Esophagus squamous epithelium (tissue), 5 donors: ENCODE measurements around the gene PRKACA. TPM values are rescaled to one million over a fixed set of nuclear protein-coding genes. Genes with fewer than 3 reads are reported as not detected.
"Not testable (repeated sequence)": the region's sequence is repeated elsewhere in the genome, so short reads cannot be mapped to it uniquely, and the experiment has no call there.

Source experiments
- DNase-seq: peaks from one replicate; lab custom pipeline; 2025; lab: John Stamatoyannopoulos, UW
- H3K27ac ChIP-seq, 4 donors: fragments of 200-600 bp; sonication (generic); one replicate each; pipeline ENCODE4 v1.5.1; 2016 to 2019; ENCODE audit warnings: mild to moderate bottlenecking in 1 of 4
- H3K27me3 ChIP-seq, 4 donors: fragments of 200-600 bp; sonication (generic); 1 replicate in 3 of 4; 2 replicates in 1 of 4; pipeline versions ENCODE4 v1.5.1 to v1.6.0; 2017 to 2021; ENCODE audit warnings: antibody characterized with exemption in 1 of 4
- H3K36me3 ChIP-seq, 3 donors: fragments of 200-600 bp; sonication (generic); one replicate each; pipeline ENCODE4 v1.5.1; 2016 to 2019
- H3K4me1 ChIP-seq, 3 donors: fragments of 200-600 bp; sonication (generic); one replicate each; pipeline ENCODE4 v1.5.1; 2017 to 2019
- H3K4me3 ChIP-seq, 4 donors: fragments of 200-600 bp; sonication (generic); 1 replicate in 3 of 4; 2 replicates in 1 of 4; pipeline ENCODE4 v1.5.1; 2016 to 2019; ENCODE audit warnings: mild to moderate bottlenecking in 2 of 4, moderate library complexity in 1 of 4
- H3K9me3 ChIP-seq, 3 donors: fragments of 200-600 bp; sonication (generic); one replicate each; pipeline ENCODE4 v1.5.1; 2016 to 2019
- POLR2A ChIP-seq, 4 donors: fragments of 450-650 bp; IDR thresholded peaks; one replicate each; pipeline ENCODE4 v1.6.1; 2017; ENCODE audit warnings: antibody characterized with exemption in 4 of 4, mild to moderate bottlenecking in 4 of 4, moderate library complexity in 3 of 4
- WGBS, 2 donors: methylation state at CpG; one replicate each; pipeline ENCODE4 v1.1.5; 2018; 5-methylcytosine and 5-hydroxymethylcytosine counted together
- intact Hi-C: fragments of 100-400 bp; cut with DNase I; formaldehyde crosslinking; loops from one replicate; pipeline ENCODE4 v1.15.0; 2022
- total RNA-seq, 4 donors: library from RNA; depleted of rRNA; stranded (reverse); fragments of >200 nt; gene quantifications; one replicate each; pipeline ENCODE4 v1.1.0, GENCODE V29; 2016
- TF ChIP-seq, protein P1 (sequence below), 6 experiments: fragments of 450-650 bp in 4 of 6; fragments of 200-600 bp in 2 of 6; sonication (generic) in 2 of 6; IDR thresholded peaks; one replicate each; pipeline ENCODE4 v1.5.1; 2016 to 2019; ENCODE audit warnings: antibody characterized with exemption in 6 of 6, mild to moderate bottlenecking in 4 of 6, moderate library complexity in 4 of 6
- donor health status: DM: yes; HTN: yes; CAD: no.

Gene PRKACA
- total RNA-seq, 4 donors from 2014 or later, result 28.6 to 42.8 (median 37.0) TPM

DNA sequence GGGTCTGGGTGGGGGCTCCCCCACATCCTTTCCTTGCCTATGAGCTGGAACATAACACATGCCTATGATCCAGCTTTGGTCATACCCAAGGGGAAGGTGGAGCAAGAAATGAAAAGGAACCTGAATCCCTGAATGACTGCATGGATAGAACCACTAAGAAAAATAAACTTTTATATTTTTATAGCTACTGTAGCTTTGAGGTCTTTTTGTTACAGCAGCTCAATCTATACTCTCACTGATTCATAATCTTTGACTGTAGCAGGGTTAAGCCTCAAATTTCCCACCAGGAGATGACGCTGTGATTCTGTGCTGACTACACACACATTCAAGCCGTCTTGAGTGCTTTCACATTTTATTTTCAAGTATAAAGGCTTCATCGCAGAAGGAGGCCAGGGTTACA is 64.5 kb downstream of the PRKACA start:
- Histone ChIP-seq H3K4me3 (no peak overlapping the region), H3K9me3 (no peaks in the 10 kb centered on the region), H3K4me1 (peaks cover 5 to 14% (median 6%) of the 10 kb centered on the region in 3 donors), H3K27ac (no peak overlapping the region), H3K27me3 (peaks cover 0 to 18% (median 0%) of the 10 kb centered on the region in 4 donors), H3K36me3 (peaks cover 0 to 20% (median 0%) of the 10 kb centered on the region in 3 donors)
- WGBS, 2 donors, result 90 to 93% methylated on average over 3 of the region's 3 CpGs
- DNase-seq, result no peak
- intact Hi-C loops, result no loop called here
- TF ChIP-seq POLR2A (IDR thresholded peaks at IDR 0.05), result no peak
- TF ChIP-seq, protein P1, sequence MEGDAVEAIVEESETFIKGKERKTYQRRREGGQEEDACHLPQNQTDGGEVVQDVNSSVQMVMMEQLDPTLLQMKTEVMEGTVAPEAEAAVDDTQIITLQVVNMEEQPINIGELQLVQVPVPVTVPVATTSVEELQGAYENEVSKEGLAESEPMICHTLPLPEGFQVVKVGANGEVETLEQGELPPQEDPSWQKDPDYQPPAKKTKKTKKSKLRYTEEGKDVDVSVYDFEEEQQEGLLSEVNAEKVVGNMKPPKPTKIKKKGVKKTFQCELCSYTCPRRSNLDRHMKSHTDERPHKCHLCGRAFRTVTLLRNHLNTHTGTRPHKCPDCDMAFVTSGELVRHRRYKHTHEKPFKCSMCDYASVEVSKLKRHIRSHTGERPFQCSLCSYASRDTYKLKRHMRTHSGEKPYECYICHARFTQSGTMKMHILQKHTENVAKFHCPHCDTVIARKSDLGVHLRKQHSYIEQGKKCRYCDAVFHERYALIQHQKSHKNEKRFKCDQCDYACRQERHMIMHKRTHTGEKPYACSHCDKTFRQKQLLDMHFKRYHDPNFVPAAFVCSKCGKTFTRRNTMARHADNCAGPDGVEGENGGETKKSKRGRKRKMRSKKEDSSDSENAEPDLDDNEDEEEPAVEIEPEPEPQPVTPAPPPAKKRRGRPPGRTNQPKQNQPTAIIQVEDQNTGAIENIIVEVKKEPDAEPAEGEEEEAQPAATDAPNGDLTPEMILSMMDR (IDR thresholded peaks at IDR 0.05), result no peak

DNA sequence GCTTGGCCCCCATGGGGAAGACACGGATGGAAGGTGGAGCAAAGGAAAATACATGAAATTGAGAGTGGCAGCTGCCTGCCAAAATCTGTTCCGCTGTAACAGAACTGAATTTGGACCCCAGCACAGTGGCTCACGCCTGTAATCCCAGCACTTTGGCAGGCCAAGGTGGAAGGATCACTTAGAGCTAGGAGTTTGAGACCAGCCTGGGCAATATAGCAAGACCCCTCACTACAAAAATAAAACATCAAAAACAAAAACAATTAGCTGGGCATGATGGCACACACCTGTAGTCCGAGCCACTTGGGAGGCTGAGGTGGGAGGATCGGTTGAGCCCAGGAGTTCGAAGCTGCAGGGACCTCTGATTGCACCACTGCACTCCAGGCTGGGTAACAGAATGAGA is 65.1 kb downstream of the PRKACA start:
- Histone ChIP-seq H3K36me3 (peaks cover 0 to 20% (median 0%) of the 10 kb centered on the region in 3 donors), H3K4me1 (peaks cover 0 to 8% (median under 1%) of the 10 kb centered on the region in 3 donors), H3K9me3 (no peaks in the 10 kb centered on the region), H3K27me3 (peaks cover 0 to 12% (median 0%) of the 10 kb centered on the region in 4 donors), H3K27ac (no peak overlapping the region), H3K4me3 (no peak overlapping the region)
- 75 to 93% methylated on average over 6 of the region's 6 CpGs for WGBS, 2 donors
- DNase-seq, result no peak
- TF ChIP-seq, protein P1 (IDR thresholded peaks at IDR 0.05), result no peak
- no peak for TF ChIP-seq POLR2A (IDR thresholded peaks at IDR 0.05)
- intact Hi-C loops, result no loop called here

DNA sequence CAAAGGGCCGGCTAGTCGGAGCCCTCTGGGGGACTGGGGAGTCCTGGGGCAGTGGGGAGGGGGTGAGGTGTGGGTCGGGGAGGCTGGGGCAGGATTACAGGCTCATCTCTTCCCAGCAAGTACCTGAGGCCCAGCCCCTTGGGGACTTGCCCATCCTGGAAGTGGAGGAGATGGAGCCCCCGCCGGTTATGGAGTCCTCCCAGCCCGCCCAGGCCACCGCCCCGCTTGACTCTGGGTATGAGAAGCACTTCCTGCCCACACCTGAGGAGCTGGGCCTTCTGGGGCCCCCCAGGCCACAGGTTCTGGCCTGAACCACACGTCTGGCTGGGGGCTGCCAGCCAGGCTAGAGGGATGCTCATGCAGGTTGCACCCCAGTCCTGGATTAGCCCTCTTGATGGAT is 65.6 kb downstream of the PRKACA start:
- Histone ChIP-seq H3K27ac (no peak overlapping the region), H3K4me1 (peaks cover 0 to 3% (median 0%) of the 10 kb centered on the region in 3 donors), H3K4me3 (no peak overlapping the region), H3K9me3 (no peaks in the 10 kb centered on the region), H3K36me3 (peaks cover 0 to 20% (median 0%) of the 10 kb centered on the region in 3 donors), H3K27me3 (peaks cover 0 to 7% (median 0%) of the 10 kb centered on the region in 4 donors)
- intact Hi-C loops, result no loop called here
- no CpG with 5 or more reads among the region's 9 CpGs for WGBS, 2 donors
- DNase-seq, result no peak
- TF ChIP-seq, protein P1 (IDR thresholded peaks at IDR 0.05), result no peak
- no peak for TF ChIP-seq POLR2A (IDR thresholded peaks at IDR 0.05)

DNA sequence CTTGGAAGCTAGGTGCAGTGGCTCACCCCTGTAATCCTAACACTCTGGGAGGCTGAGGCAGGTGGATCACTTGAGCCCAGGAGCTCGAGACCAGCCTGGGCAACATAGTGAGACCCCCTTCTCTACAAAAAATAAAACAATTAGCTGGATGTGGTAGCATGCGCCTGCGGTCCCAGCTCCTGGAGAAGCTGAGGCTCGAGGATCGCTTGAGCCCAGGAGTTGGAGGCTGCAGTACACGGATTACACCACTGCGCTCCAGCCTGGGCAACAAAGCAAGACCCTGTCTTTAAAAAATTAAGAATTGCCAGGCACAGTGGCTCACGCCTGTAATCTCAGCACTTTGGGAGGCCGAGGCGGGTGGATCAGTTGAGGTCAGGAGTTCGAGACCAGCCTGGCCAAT is 66.6 kb downstream of the PRKACA start:
- H3K4me1 ChIP-seq, DNase-seq, H3K27ac ChIP-seq, H3K27me3 ChIP-seq, H3K4me3 ChIP-seq, H3K9me3 ChIP-seq, intact Hi-C loops: not testable (repeated sequence)
- WGBS, 2 donors, result 90 to 94% methylated on average over 8 to 9 of the region's 11 CpGs
- peaks cover 0 to 20% (median 0%) of the 10 kb centered on the region in 3 donors for H3K36me3 ChIP-seq

DNA sequence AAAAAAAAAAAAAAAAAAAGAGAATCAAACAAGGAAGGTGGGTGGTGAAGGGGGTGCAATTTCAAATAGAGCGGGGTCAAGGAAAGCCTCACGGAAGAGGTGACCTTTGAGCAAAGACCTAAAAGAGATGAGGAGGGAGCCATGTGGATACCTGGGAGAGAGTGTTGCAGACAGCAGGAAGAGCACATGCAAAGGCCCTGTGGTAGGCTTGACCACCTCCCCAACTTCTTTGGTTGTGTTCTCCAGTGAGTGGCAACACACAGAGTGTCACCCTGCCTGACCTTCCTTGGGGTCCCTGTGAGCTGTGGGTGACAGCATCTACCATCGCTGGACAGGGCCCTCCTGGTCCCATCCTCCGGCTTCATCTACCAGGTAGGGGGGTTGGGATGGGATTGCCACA is 67.0 kb downstream of the PRKACA start:
- 94 to 100% methylated on average over 2 to 4 of the region's 4 CpGs for WGBS, 2 donors
- no peak for DNase-seq
- no peaks in the 10 kb centered on the region for H3K4me1 ChIP-seq
- intact Hi-C loops, result no loop called here
- no peak overlapping the region for H3K4me3 ChIP-seq
- H3K27me3 ChIP-seq, result no peaks in the 10 kb centered on the region
- peaks cover 0 to 20% (median 0%) of the 10 kb centered on the region in 3 donors for H3K36me3 ChIP-seq
- no peaks in the 10 kb centered on the region for H3K9me3 ChIP-seq
- no peak overlapping the region for H3K27ac ChIP-seq
- no peak for TF ChIP-seq POLR2A (IDR thresholded peaks at IDR 0.05)
- TF ChIP-seq, protein P1 (IDR thresholded peaks at IDR 0.05), result no peak
